ENCODE results near the gene SPEM1. TPM values are rescaled to one million over a fixed set of nuclear protein-coding genes. Genes with fewer than 3 reads are reported as not detected.
"Not testable (repeated sequence)": the region's sequence is repeated elsewhere in the genome, so short reads cannot be mapped to it uniquely, and the experiment has no call there.

The SPEM1 gene
- total RNA-seq, 1 donor from 2014 or later = not detected

DNA sequence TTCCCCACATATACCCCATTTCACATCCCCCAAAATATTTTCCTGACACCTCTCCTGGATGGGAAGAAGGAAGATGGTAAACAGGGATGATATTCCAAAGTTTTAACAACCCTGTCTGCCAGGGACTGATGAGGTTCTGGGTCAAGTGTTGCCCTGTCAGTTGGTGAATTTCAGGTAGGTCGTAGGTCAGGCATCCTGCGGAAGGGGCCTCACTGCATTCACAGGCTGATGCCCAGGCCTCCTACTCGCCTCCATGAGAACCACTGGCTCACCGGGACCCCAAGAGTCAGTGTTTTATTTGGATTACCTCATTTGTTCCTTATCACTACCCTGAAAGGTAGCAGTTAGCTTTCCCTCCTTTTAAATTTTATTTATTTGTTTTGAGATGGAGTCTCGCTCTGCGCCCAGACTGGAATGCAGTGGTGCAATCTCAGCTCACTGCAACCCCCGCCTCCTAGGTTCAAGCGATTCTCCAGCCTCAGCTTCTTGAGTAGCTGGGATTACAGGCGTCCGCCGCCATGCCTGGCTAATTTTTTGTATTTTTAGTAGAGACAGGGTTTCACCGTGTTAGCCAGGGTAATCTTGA, 48.8 kb downstream of the SPEM1 start:
- no peak for DNase-seq (ENCODE audit: low spot score)

DNA sequence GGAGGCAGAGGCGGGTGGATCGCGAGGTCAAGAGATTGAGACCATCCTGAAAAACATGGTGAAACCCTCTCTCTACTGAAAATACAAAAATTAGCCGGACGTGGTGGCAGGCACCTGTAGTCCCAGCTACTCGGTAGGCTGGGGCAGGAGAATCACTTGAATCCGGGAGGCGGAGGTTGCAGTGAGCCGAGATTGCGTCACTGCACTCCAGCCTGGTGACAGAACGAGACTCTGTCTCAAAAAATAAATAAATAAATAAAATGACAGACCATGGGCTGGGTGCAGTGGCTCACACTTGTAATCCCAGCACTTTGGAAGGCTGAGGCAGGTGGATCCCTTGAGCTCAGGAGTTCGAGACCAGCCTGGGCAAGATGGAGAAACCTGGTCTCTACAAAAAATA, 49.7 kb downstream of the SPEM1 start:
- DNase-seq (ENCODE audit: low spot score) = not testable (repeated sequence)

DNA sequence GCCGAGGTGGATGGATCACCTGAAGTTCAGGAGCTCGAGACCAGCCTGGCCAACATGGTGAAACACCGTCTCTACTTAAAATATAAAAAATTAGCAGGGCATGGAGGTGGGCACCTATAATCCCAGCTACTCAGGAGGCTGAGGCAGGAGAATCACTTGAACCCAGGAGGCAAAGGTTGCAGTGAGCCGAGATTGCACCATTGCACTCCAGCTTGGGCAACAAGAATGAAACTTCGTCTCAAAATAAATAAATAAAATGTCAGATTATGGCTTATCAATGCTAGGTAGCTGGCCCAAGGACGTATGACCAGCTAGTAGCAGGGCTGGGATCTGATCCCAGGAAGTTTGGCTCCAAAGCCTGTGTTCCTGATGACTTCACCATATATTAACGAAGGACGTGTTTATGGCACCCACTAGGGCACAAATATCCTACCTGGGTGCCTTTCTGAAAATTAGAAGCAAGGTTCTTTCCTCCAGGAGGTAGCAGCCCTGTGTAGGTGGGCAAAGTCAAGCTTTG, 50.4 kb downstream of the SPEM1 start:
- not testable (repeated sequence) for DNase-seq (ENCODE audit: low spot score)

Other genes starting within 250 kb of the SPEM1 start
- 1.2 TPM for gene ASGR1, start 241.0 kb upstream of the SPEM1 start, total RNA-seq (ENCODE audit: insufficient read depth, low replicate concordance)
- 18.3 TPM for gene DLG4, start 200.5 kb upstream of the SPEM1 start, total RNA-seq (ENCODE audit: insufficient read depth, low replicate concordance)
- gene ACADVL, start 200.4 kb upstream of the SPEM1 start, total RNA-seq (ENCODE audit: insufficient read depth, low replicate concordance) = 147 TPM
- 64.8 TPM for gene DVL2, start 185.8 kb upstream of the SPEM1 start, total RNA-seq (ENCODE audit: insufficient read depth, low replicate concordance)
- 29.1 TPM for gene PHF23, start 180.9 kb upstream of the SPEM1 start, total RNA-seq (ENCODE audit: insufficient read depth, low replicate concordance)
- 240 TPM for gene GABARAP, start 177.9 kb upstream of the SPEM1 start, total RNA-seq (ENCODE audit: insufficient read depth, low replicate concordance)
- 15.4 TPM for gene CTDNEP1, start 168.6 kb upstream of the SPEM1 start, total RNA-seq (ENCODE audit: insufficient read depth, low replicate concordance)
- gene ELP5, start 168.1 kb upstream of the SPEM1 start, total RNA-seq (ENCODE audit: insufficient read depth, low replicate concordance) = 13.7 TPM
- gene CLDN7, start 157.8 kb upstream of the SPEM1 start, total RNA-seq (ENCODE audit: insufficient read depth, low replicate concordance) = 14.2 TPM
- 7.7 TPM for gene SLC2A4, start 138.6 kb upstream of the SPEM1 start, total RNA-seq (ENCODE audit: insufficient read depth, low replicate concordance)
- gene YBX2, start 125.7 kb upstream of the SPEM1 start, total RNA-seq (ENCODE audit: insufficient read depth, low replicate concordance) = 0.96 TPM
- 136 TPM for gene EIF5A, start 112.7 kb upstream of the SPEM1 start, total RNA-seq (ENCODE audit: insufficient read depth, low replicate concordance)
- gene GPS2, start 105.0 kb upstream of the SPEM1 start, total RNA-seq (ENCODE audit: insufficient read depth, low replicate concordance) = 20.5 TPM
- gene NEURL4, start 91.0 kb upstream of the SPEM1 start, total RNA-seq (ENCODE audit: insufficient read depth, low replicate concordance) = 35.6 TPM
- gene ACAP1, start 83.8 kb upstream of the SPEM1 start, total RNA-seq (ENCODE audit: insufficient read depth, low replicate concordance) = 5.3 TPM
- gene KCTD11, start 68.2 kb upstream of the SPEM1 start, total RNA-seq (ENCODE audit: insufficient read depth, low replicate concordance) = 18.3 TPM
- not detected for gene TMEM95, start 65.2 kb upstream of the SPEM1 start, total RNA-seq (ENCODE audit: insufficient read depth, low replicate concordance)
- 12.8 TPM for gene TNK1, start 39.2 kb upstream of the SPEM1 start, total RNA-seq (ENCODE audit: insufficient read depth, low replicate concordance)
- 21.9 TPM for gene PLSCR3, start 25.8 kb upstream of the SPEM1 start, total RNA-seq (ENCODE audit: insufficient read depth, low replicate concordance)
- gene TMEM256, start 16.2 kb upstream of the SPEM1 start, total RNA-seq (ENCODE audit: insufficient read depth, low replicate concordance) = 89.3 TPM
- gene NLGN2, start 12.5 kb upstream of the SPEM1 start, total RNA-seq (ENCODE audit: insufficient read depth, low replicate concordance) = 4.8 TPM
- not detected for gene SPEM2, start 5.3 kb downstream of the SPEM1 start, total RNA-seq (ENCODE audit: insufficient read depth, low replicate concordance)
- 0.96 TPM for gene SPEM3, start 8.5 kb downstream of the SPEM1 start, total RNA-seq (ENCODE audit: insufficient read depth, low replicate concordance)
- gene TMEM102, start 15.1 kb downstream of the SPEM1 start, total RNA-seq (ENCODE audit: insufficient read depth, low replicate concordance) = 1.9 TPM
- 12.8 TPM for gene FGF11, start 19.2 kb downstream of the SPEM1 start, total RNA-seq (ENCODE audit: insufficient read depth, low replicate concordance)
- gene CHRNB1, start 24.7 kb downstream of the SPEM1 start, total RNA-seq (ENCODE audit: insufficient read depth, low replicate concordance) = 8.9 TPM
- 18.1 TPM for gene ZBTB4, start 59.3 kb downstream of the SPEM1 start, total RNA-seq (ENCODE audit: insufficient read depth, low replicate concordance)
- gene SLC35G6, start 61.1 kb downstream of the SPEM1 start, total RNA-seq (ENCODE audit: insufficient read depth, low replicate concordance) = 0.24 TPM
- gene POLR2A, start 64.0 kb downstream of the SPEM1 start, total RNA-seq (ENCODE audit: insufficient read depth, low replicate concordance) = 40.7 TPM
- 14.9 TPM for gene TNFSF12, start 128.7 kb downstream of the SPEM1 start, total RNA-seq (ENCODE audit: insufficient read depth, low replicate concordance)
- gene TNFSF13, start 138.4 kb downstream of the SPEM1 start, total RNA-seq (ENCODE audit: insufficient read depth, low replicate concordance) = 7.7 TPM
- 56.6 TPM for gene SENP3, start 141.6 kb downstream of the SPEM1 start, total RNA-seq (ENCODE audit: insufficient read depth, low replicate concordance)
- gene CD68, start 159.3 kb downstream of the SPEM1 start, total RNA-seq (ENCODE audit: insufficient read depth, low replicate concordance) = 8.4 TPM
- gene MPDU1, start 163.5 kb downstream of the SPEM1 start, total RNA-seq (ENCODE audit: insufficient read depth, low replicate concordance) = 38.0 TPM
- gene SOX15, start 169.8 kb downstream of the SPEM1 start, total RNA-seq (ENCODE audit: insufficient read depth, low replicate concordance) = 1.9 TPM
- 32.7 TPM for gene FXR2, start 194.6 kb downstream of the SPEM1 start, total RNA-seq (ENCODE audit: insufficient read depth, low replicate concordance)
- gene SAT2, start 207.5 kb downstream of the SPEM1 start, total RNA-seq (ENCODE audit: insufficient read depth, low replicate concordance) = 39.7 TPM
- 3.9 TPM for gene SHBG, start 209.8 kb downstream of the SPEM1 start, total RNA-seq (ENCODE audit: insufficient read depth, low replicate concordance)
- gene ATP1B2, start 230.6 kb downstream of the SPEM1 start, total RNA-seq (ENCODE audit: insufficient read depth, low replicate concordance) = 2.6 TPM